Lung (tissue), 12 donors: Measurements from ENCODE around the gene CAPNS2. TPM values are rescaled to one million over a fixed set of nuclear protein-coding genes. Genes with fewer than 3 reads are reported as not detected.
A peak's percentile ranks its signal among the peaks of the same experiment; 100 is the strongest.

ENCODE experiments used
- ATAC-seq: fragments of 200-7000 bp; cut with Tn5 transposase; one replicate; pipeline ENCODE4 v1.9.1; 2020; ENCODE audit warnings: moderate number of reproducible peaks; ENCODE audit not compliant: insufficient read depth, low FRiP score
- DNase-seq, 3 donors: peaks; one replicate each; pipeline ENCODE4 v3.0.0-alpha.2; 2013 to 2017
- H3K27ac ChIP-seq, 2 donors: one replicate each; pipeline ENCODE4 v1.5.1; 2013; ENCODE audit warnings: mild to moderate bottlenecking in 2 of 2, moderate library complexity in 2 of 2, control low read depth in 1 of 2, inconsistent platforms in 1 of 2, low read depth in 1 of 2, low read length in 1 of 2
- H3K27me3 ChIP-seq, 3 donors: one replicate each; pipeline ENCODE4 v1.5.1; 2013; ENCODE audit warnings: low read length in 2 of 3; ENCODE audit not compliant: control insufficient read depth in 3 of 3, insufficient read depth in 3 of 3
- H3K36me3 ChIP-seq, 4 donors: one replicate each; pipeline ENCODE4 v1.5.1; 2013; ENCODE audit warnings: low read length in 4 of 4, mild to moderate bottlenecking in 1 of 4, moderate library complexity in 1 of 4; ENCODE audit not compliant: control insufficient read depth in 4 of 4, insufficient read depth in 4 of 4
- H3K4me1 ChIP-seq, 5 donors: one replicate each; pipeline ENCODE4 v1.5.1; 2013; ENCODE audit warnings: low read length in 5 of 5, mild to moderate bottlenecking in 2 of 5, moderate library complexity in 1 of 5; ENCODE audit not compliant: control insufficient read depth in 5 of 5, insufficient read depth in 5 of 5
- H3K4me3 ChIP-seq: one replicate; pipeline ENCODE4 v1.5.1; 2013; ENCODE audit warnings: mild to moderate bottlenecking, control low read depth, moderate library complexity
- H3K9ac ChIP-seq, 2 donors: one replicate each; pipeline ENCODE4 v1.5.1; 2013; ENCODE audit warnings: low read length in 2 of 2, control low read depth in 1 of 2; ENCODE audit not compliant: insufficient read depth in 1 of 2
- H3K9me3 ChIP-seq, 4 donors: one replicate each; pipeline ENCODE4 v1.5.1; 2013; ENCODE audit warnings: low read length in 3 of 4, mild to moderate bottlenecking in 1 of 4, moderate library complexity in 1 of 4; ENCODE audit not compliant: control insufficient read depth in 4 of 4, insufficient read depth in 3 of 4
- CTCF ChIP-seq: IDR thresholded peaks from 2 replicates; pipeline ENCODE4 v1.5.1; 2012; ENCODE audit warnings: mild to moderate bottlenecking; ENCODE audit errors: control extremely low read depth, extremely low read depth
- WGBS, 2 donors: extraction: QIAGEN DNeasy Blood & Tissue Kit; methylation state at CpG; one replicate each; pipeline ENCODE4 v1.1.7; 2013; 5-methylcytosine and 5-hydroxymethylcytosine counted together
- polyA plus RNA-seq, 2 donors: library from polyadenylated mRNA; stranded (reverse); fragments of 200-250 nt; gene quantifications; one replicate each; pipeline ENCODE4 v1.2.1, GENCODE V29; 2013
- total RNA-seq, 2 donors: library from RNA; depleted of rRNA in 1 of 2; stranded (reverse); fragments of >200 nt in 1 of 2; gene quantifications; one replicate each; pipeline ENCODE4 v1.2.1, GENCODE V29; 2014 to 2021
- donor health status: control.
- donor health status: control.
- donor health status: Bipolar disorder and iron deficiency.
- donor health status: healthy.
- donor health status: DM: yes; HTN: yes; CAD: no.

CAPNS2 gene
- total and polyA plus RNA-seq, 4 donors = 0.30 to 3.1 (median 0.81) TPM

GRCh38 chr16:55555436-55555835 lies 11.0 kb upstream of the CAPNS2 start:
- no peak for ATAC-seq
- DNase-seq = no peak
- 59 to 89% methylated on average over 2 of the region's 2 CpGs for WGBS, 2 donors
- Histone ChIP-seq H3K36me3 (peaks cover 1 to 9% (median 5%) of the 10 kb centered on the region in 4 donors), H3K27me3 (no peaks in the 10 kb centered on the region), H3K9me3 (no peaks in the 10 kb centered on the region), H3K4me1 (peaks cover 0 to 28% (median 8%) of the 10 kb centered on the region in 5 donors), H3K27ac (no peak overlapping the region), H3K4me3 (no peak overlapping the region), H3K9ac (no peak overlapping the region)
- no peak for TF ChIP-seq CTCF

- no peak for TF ChIP-seq CTCF
- Histone ChIP-seq H3K4me3 (no peak overlapping the region), H3K9ac (no peak overlapping the region), H3K9me3 (no peaks in the 10 kb centered on the region), H3K27me3 (no peaks in the 10 kb centered on the region), H3K4me1 (peaks cover 0 to 29% (median 8%) of the 10 kb centered on the region in 5 donors), H3K27ac (no peak overlapping the region), H3K36me3 (peaks cover 1 to 13% (median 2%) of the 10 kb centered on the region in 4 donors)
- DNase-seq (no peak), ATAC-seq (no peak)
Measured at GRCh38 chr16:55557186-55557585, 9.3 kb upstream of the CAPNS2 start.

GRCh38 chr16:55559233-55559632 lies 7.3 kb upstream of the CAPNS2 start:
- Histone ChIP-seq H3K4me3 (no peak overlapping the region), H3K9ac (no peak overlapping the region), H3K36me3 (peaks cover 0 to 4% (median 1%) of the 10 kb centered on the region in 4 donors), H3K27ac (no peak overlapping the region), H3K27me3 (no peaks in the 10 kb centered on the region), H3K9me3 (no peaks in the 10 kb centered on the region), H3K4me1 (peaks cover 0 to 29% (median 8%) of the 10 kb centered on the region in 5 donors)
- peak in 2 of 3 donors; percentile 76 to 80 for DNase-seq
- peak; percentile 80 for ATAC-seq
- TF ChIP-seq CTCF = no peak

- Histone ChIP-seq H3K4me1 (peaks cover 0 to 29% (median 8%) of the 10 kb centered on the region in 5 donors), H3K36me3 (peaks cover 0 to 4% (median 0%) of the 10 kb centered on the region in 4 donors), H3K27ac (no peak overlapping the region), H3K9ac (no peak overlapping the region), H3K4me3 (no peak overlapping the region), H3K9me3 (no peaks in the 10 kb centered on the region), H3K27me3 (no peaks in the 10 kb centered on the region)
- ATAC-seq = no peak
- TF ChIP-seq CTCF = no peak
- WGBS, 2 donors = 46 to 85% methylated on average over 1 of the region's 1 CpG
- DNase-seq = no peak
Measured at GRCh38 chr16:55559933-55560516, 6.5 kb upstream of the CAPNS2 start.
